ENCODE measurements around the gene GLIPR2.

GRCh38 chr9:36121971-36122370, 14.6 kb upstream of the GLIPR2 start:
- TF ChIP-seq POLR2AphosphoS5 (IDR thresholded peaks at IDR 0.05; ENCODE audit: borderline replicate concordance, low read depth, low read length) (no peak), EZH2 (IDR thresholded peaks at IDR 0.05) (no peak)
